Ovary (tissue), 9 donors: Measurements from ENCODE around the gene CELF2. TPM values are rescaled to one million over a fixed set of nuclear protein-coding genes. Genes with fewer than 3 reads are reported as not detected.

Source experiments
- DNase-seq, 5 donors: peaks; one replicate each; pipeline ENCODE4 v3.0.0-alpha.2; 2019 to 2020
- H3K27ac ChIP-seq, 2 donors: fragments of 200-600 bp; one replicate each; pipeline versions ENCODE4 v1.5.1 to v1.8.0; 2019 to 2022
- H3K27me3 ChIP-seq: fragments of 200-600 bp; one replicate; pipeline ENCODE4 v1.8.0; 2022
- H3K36me3 ChIP-seq: fragments of 200-600 bp; sonication (generic); one replicate; pipeline ENCODE4 v1.5.1; 2019
- H3K4me1 ChIP-seq: one replicate; pipeline ENCODE4 v1.8.1; 2013; ENCODE audit warnings: mild to moderate bottlenecking, moderate library complexity; ENCODE audit not compliant: insufficient read depth
- H3K4me3 ChIP-seq: fragments of 200-600 bp; sonication (generic); one replicate; pipeline ENCODE4 v1.5.1; 2017
- H3K9me3 ChIP-seq, 2 donors: fragments of 200-600 bp in 1 of 2; sonication (generic) in 1 of 2; one replicate each; pipeline versions ENCODE4 v1.5.1 to v1.8.1; 2013 to 2019; ENCODE audit warnings: mild to moderate bottlenecking in 1 of 2, moderate library complexity in 1 of 2
- CTCF ChIP-seq, 3 donors: fragments of 450-650 bp in 2 of 3; fragments of 200-600 bp in 1 of 3; IDR thresholded peaks; one replicate each; pipeline versions ENCODE4 v1.5.1 to v1.8.0; 2016 to 2022; ENCODE audit warnings: antibody characterized with exemption in 3 of 3, mild to moderate bottlenecking in 1 of 3
- EP300 ChIP-seq: sonication (generic); formaldehyde crosslinking; IDR thresholded peaks from one replicate; pipeline ENCODE4 v1.6.1; 2017; ENCODE audit warnings: antibody characterized with exemption
- POLR2A ChIP-seq: fragments of 450-650 bp; IDR thresholded peaks from one replicate; pipeline ENCODE4 v1.6.1; 2017; ENCODE audit warnings: antibody characterized with exemption, mild to moderate bottlenecking, moderate library complexity
- WGBS, 3 donors: extraction: QIAGEN DNeasy Blood & Tissue Kit in 1 of 3; methylation state at CpG; one replicate each; pipeline versions ENCODE4 v1.1.5 to v1.1.7; 2013 to 2017; 5-methylcytosine and 5-hydroxymethylcytosine counted together
- intact Hi-C, 4 donors: fragments of 100-400 bp; cut with DNase I; formaldehyde crosslinking; loops; one replicate each; pipeline versions ENCODE4 v1.11.0 to v1.15.1; 2022 to 2023
- polyA plus RNA-seq, 2 donors: library from polyadenylated mRNA; stranded (reverse); fragments of 200-250 nt in 1 of 2; fragments of 350-450 nt in 1 of 2; fragmentation: Illumina TruSeq in 1 of 2; extraction: RNeasy Lipid Tissue Mini Kit (QIAGEN cat#74804) in 1 of 2; gene quantifications; one replicate each; pipeline ENCODE4 v1.2.3, GENCODE V29; 2013 to 2014
- total RNA-seq, 7 donors: library from RNA; depleted of rRNA in 2 of 7; stranded (reverse); fragments of >200 nt in 2 of 7; fragmentation: NEBNext Ultra II Directional in 3 of 7; extraction: Animal tissue kit (Norgen Biotek cat#: 25700) in 3 of 7; gene quantifications; one replicate each; pipeline versions ENCODE4 v1.1.0 to v1.2.4, GENCODE V29; 2016 to 2023
- donor health status: DM: no; HTN: no; CAD: no; lungs with moderate emphysema.
- donor health status: DM: no; HTN: no; CAD: no.
- donor health status: Bipolar disorder and iron deficiency.
- donor health status: DM: yes; HTN: yes; CAD: no.
- donor health status: DM: no; HTN: no; CAD: no.
- donor health status: DM: yes; HTN: yes; CAD: no.

Gene CELF2
- total and polyA plus RNA-seq, 9 donors: 38.8 to 107 (median 69.0) TPM

- TF ChIP-seq POLR2A (no peak), EP300 (no peak), CTCF (IDR thresholded peaks at IDR 0.05) (no peak)
- H3K27ac ChIP-seq: no peak overlapping the region
- H3K36me3 ChIP-seq: no peaks in the 10 kb centered on the region
- H3K27me3 ChIP-seq: no peaks in the 10 kb centered on the region
- no peak for DNase-seq
- no peak overlapping the region for H3K4me3 ChIP-seq
- peaks cover 5% of the 10 kb centered on the region for H3K4me1 ChIP-seq
- intact Hi-C loops: no loop called here
- no peaks in the 10 kb centered on the region for H3K9me3 ChIP-seq
- WGBS, 3 donors: 57 to 76% (median 71%) methylated on average over 10 of the region's 10 CpGs
These were observed 231.6 kb downstream of the CELF2 start for GRCh38 chr10:11249152-11249807.

- H3K9me3 ChIP-seq: no peaks in the 10 kb centered on the region
- peaks cover 7% of the 10 kb centered on the region for H3K4me1 ChIP-seq
- intact Hi-C loops: no loop called here
- H3K4me3 ChIP-seq: no peak overlapping the region
- TF ChIP-seq CTCF (IDR thresholded peaks at IDR 0.05) (no peak), POLR2A (no peak), EP300 (no peak)
- no peaks in the 10 kb centered on the region for H3K27me3 ChIP-seq
- no peaks in the 10 kb centered on the region for H3K36me3 ChIP-seq
- WGBS, 3 donors: 90 to 91% (median 90%) methylated on average over 2 of the region's 2 CpGs
- H3K27ac ChIP-seq: no peak overlapping the region
- no peak for DNase-seq
These were observed 232.1 kb downstream of the CELF2 start for GRCh38 chr10:11249808-11250195.

GRCh38 chr10:11250304-11250703 is 232.6 kb downstream of the CELF2 start:
- H3K9me3 ChIP-seq: no peaks in the 10 kb centered on the region
- no peak overlapping the region for H3K4me3 ChIP-seq
- intact Hi-C loops: no loop called here
- H3K4me1 ChIP-seq: peaks cover 12% of the 10 kb centered on the region
- no peak overlapping the region for H3K27ac ChIP-seq
- WGBS, 3 donors: 90 to 95% (median 91%) methylated on average over 5 of the region's 5 CpGs
- H3K36me3 ChIP-seq: no peaks in the 10 kb centered on the region
- no peak for DNase-seq
- no peaks in the 10 kb centered on the region for H3K27me3 ChIP-seq
- TF ChIP-seq POLR2A: no peak
- no peak for TF ChIP-seq EP300
- no peak for TF ChIP-seq CTCF (IDR thresholded peaks at IDR 0.05)

- WGBS, 3 donors: 92 to 94% (median 92%) methylated on average over 7 of the region's 7 CpGs
- TF ChIP-seq POLR2A (no peak), CTCF (IDR thresholded peaks at IDR 0.05) (no peak), EP300 (no peak)
- intact Hi-C loops: no loop called here
- H3K4me3 ChIP-seq: no peak overlapping the region
- H3K36me3 ChIP-seq: no peaks in the 10 kb centered on the region
- no peak overlapping the region for H3K27ac ChIP-seq
- no peaks in the 10 kb centered on the region for H3K27me3 ChIP-seq
- peaks cover 18% of the 10 kb centered on the region for H3K4me1 ChIP-seq
- no peak for DNase-seq
- no peaks in the 10 kb centered on the region for H3K9me3 ChIP-seq
These were observed 235.2 kb downstream of the CELF2 start for GRCh38 chr10:11252887-11253286.
